Measurements from ENCODE around the gene CCHCR1.

DNA sequence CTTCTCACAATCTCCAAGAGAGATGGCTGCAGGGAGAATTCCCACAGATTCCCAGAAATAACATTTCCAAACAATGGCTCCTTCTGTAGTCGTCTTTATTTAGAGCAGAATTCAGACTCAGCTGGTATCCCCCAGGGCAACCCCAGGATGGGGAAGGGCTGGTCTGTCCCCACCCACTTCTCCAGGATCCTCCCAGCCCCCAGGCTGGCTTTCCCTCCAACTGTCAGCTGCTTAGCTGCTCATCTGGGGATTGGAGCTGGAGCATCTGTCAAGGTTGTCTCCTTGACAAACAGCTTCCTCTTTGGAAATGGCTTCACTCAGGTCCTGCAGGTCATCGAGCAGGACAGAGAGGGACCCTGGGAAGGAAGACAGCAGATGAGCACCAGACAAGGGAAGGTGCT, 15.2 kb downstream of the CCHCR1 start:
- TF ChIP-seq, protein P1, sequence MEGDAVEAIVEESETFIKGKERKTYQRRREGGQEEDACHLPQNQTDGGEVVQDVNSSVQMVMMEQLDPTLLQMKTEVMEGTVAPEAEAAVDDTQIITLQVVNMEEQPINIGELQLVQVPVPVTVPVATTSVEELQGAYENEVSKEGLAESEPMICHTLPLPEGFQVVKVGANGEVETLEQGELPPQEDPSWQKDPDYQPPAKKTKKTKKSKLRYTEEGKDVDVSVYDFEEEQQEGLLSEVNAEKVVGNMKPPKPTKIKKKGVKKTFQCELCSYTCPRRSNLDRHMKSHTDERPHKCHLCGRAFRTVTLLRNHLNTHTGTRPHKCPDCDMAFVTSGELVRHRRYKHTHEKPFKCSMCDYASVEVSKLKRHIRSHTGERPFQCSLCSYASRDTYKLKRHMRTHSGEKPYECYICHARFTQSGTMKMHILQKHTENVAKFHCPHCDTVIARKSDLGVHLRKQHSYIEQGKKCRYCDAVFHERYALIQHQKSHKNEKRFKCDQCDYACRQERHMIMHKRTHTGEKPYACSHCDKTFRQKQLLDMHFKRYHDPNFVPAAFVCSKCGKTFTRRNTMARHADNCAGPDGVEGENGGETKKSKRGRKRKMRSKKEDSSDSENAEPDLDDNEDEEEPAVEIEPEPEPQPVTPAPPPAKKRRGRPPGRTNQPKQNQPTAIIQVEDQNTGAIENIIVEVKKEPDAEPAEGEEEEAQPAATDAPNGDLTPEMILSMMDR (IDR thresholded peaks at IDR 0.05), result no peak
- no peak for TF ChIP-seq POLR2A (IDR thresholded peaks at IDR 0.05)
